ENCODE measurements around the gene FAM161A.

- TF ChIP-seq, protein P1, sequence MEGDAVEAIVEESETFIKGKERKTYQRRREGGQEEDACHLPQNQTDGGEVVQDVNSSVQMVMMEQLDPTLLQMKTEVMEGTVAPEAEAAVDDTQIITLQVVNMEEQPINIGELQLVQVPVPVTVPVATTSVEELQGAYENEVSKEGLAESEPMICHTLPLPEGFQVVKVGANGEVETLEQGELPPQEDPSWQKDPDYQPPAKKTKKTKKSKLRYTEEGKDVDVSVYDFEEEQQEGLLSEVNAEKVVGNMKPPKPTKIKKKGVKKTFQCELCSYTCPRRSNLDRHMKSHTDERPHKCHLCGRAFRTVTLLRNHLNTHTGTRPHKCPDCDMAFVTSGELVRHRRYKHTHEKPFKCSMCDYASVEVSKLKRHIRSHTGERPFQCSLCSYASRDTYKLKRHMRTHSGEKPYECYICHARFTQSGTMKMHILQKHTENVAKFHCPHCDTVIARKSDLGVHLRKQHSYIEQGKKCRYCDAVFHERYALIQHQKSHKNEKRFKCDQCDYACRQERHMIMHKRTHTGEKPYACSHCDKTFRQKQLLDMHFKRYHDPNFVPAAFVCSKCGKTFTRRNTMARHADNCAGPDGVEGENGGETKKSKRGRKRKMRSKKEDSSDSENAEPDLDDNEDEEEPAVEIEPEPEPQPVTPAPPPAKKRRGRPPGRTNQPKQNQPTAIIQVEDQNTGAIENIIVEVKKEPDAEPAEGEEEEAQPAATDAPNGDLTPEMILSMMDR (conservative IDR thresholded peaks at IDR 0.05 in 1 of 2, IDR thresholded peaks at IDR 0.05 in 1 of 2; ENCODE audit: extremely low read depth in 1 of 2, insufficient read depth in 1 of 2, low read depth in 1 of 2, low read length in 2 of 2) = peak; percentile 36 to 62
- no peak for TF ChIP-seq EZH2 (IDR thresholded peaks at IDR 0.05; ENCODE audit: borderline replicate concordance, low read length)
These were observed 45.0 kb upstream of the FAM161A start for GRCh38 chr2:61898810-61899209.
